Esophagus muscularis mucosa (tissue), 3 donors: ENCODE data around the gene PYGB.

ENCODE experiments used
- CTCF ChIP-seq, 3 experiments: fragments of 200-600 bp in 2 of 3; fragments of 450-650 bp in 1 of 3; sonication (generic) in 2 of 3; IDR thresholded peaks; one replicate each; pipeline ENCODE4 v1.5.1; 2017 to 2019; ENCODE audit warnings: antibody characterized with exemption in 3 of 3, mild to moderate bottlenecking in 2 of 3, moderate library complexity in 1 of 3
- POLR2A ChIP-seq: fragments of 450-650 bp; IDR thresholded peaks from one replicate; pipeline ENCODE4 v1.6.1; 2017; ENCODE audit warnings: antibody characterized with exemption, moderate library complexity, mild to moderate bottlenecking, low read depth

GRCh38 chr20:25248786-25249172 lies 894 bp downstream of the PYGB start:
- TF ChIP-seq POLR2A (no peak), CTCF (IDR thresholded peaks at IDR 0.05) (no peak)
